ENCODE results near the gene FEM1B. TPM values are rescaled to one million over a fixed set of nuclear protein-coding genes. Genes with fewer than 3 reads are reported as not detected.

FEM1B gene
- total and polyA plus RNA-seq, 2 of the 8 experiments (the other 6 are each of a cell fraction or from before 2014, with no cell fraction given), result 36.1 to 83.8 TPM

GRCh38 chr15:68241088-68241935 is 36.2 kb upstream of the FEM1B start:
- Histone ChIP-seq H3K27me3 (replicated peaks in 1 of 4; ENCODE audit: control insufficient read depth in 3 of 4, extremely low read depth in 1 of 4, insufficient read depth in 3 of 4, low read length in 3 of 4) (no peaks in the 10 kb centered on the region), H3K36me3 (ENCODE audit: control insufficient read depth in 2 of 4, insufficient read depth in 4 of 4, low read length in 3 of 4) (no peaks in the 10 kb centered on the region), H2AFZ (ENCODE audit: low read length) (0 out of 2 replicates have a peak overlapping the region, but pooled peaks have one; percentile 13), H3K23me2 (ENCODE audit: low read depth, low read length) (no peaks in the 10 kb centered on the region), H4K20me1 (replicated peaks in 1 of 2; ENCODE audit: control insufficient read depth in 1 of 2, insufficient read depth in 2 of 2, low read length in 2 of 2) (no peaks in the 10 kb centered on the region), H3K18ac (ENCODE audit: extremely low read depth, low read length) (no peak overlapping the region), H2BK15ac (ENCODE audit: low read length) (no peak overlapping the region), H2BK5ac (ENCODE audit: low read depth, low read length) (no peak overlapping the region), H3K14ac (ENCODE audit: insufficient read length) (no peak overlapping the region), H3K23ac (ENCODE audit: insufficient read length) (no peak overlapping the region), H3K4ac (replicated peaks; ENCODE audit: insufficient read length, low read depth, low read length) (no peak overlapping the region), H4K8ac (ENCODE audit: extremely low read depth, insufficient read depth, low read length) (no peak overlapping the region), H4K91ac (replicated peaks; ENCODE audit: insufficient read length, low read length) (no peak overlapping the region), H2BK12ac (ENCODE audit: low read depth, low read length) (peak overlapping the region; percentile 43), H4K5ac (ENCODE audit: insufficient read length, low read depth, low read length) (no peak overlapping the region), H3K9me3 (ENCODE audit: insufficient read depth in 2 of 2, low read depth in 1 of 2, low read length in 1 of 2) (peaks cover 0 to 9% of the 10 kb centered on the region in 2 experiments; a peak in 1 of 4 replicates), H2BK20ac (ENCODE audit: low read length) (0 out of 2 replicates have a peak overlapping the region, but pooled peaks have one; percentile 18), H3K9ac (replicated peaks in 1 of 4; ENCODE audit: extremely low read depth in 1 of 4, low read depth in 3 of 4, low read length in 3 of 4) (no peak overlapping the region; a peak in 1 of 7 replicates), H3K4me3 (ENCODE audit: extremely low read depth in 1 of 4, insufficient read depth in 2 of 4, low read depth in 3 of 4, low read length in 4 of 4) (no peak overlapping the region), H2BK120ac (replicated peaks; ENCODE audit: low read depth, low read length) (no peak overlapping the region), H3K27ac (ENCODE audit: low read depth, low read length) (no peak overlapping the region), H3K79me1 (ENCODE audit: low read depth, low read length) (no peaks in the 10 kb centered on the region), H3K56ac (replicated peaks; ENCODE audit: insufficient read length, low read depth, low read length) (no peak overlapping the region), H3K79me2 (ENCODE audit: control insufficient read depth in 1 of 2, insufficient read depth in 2 of 2, low read length in 2 of 2) (no peaks in the 10 kb centered on the region), H3K4me2 (ENCODE audit: insufficient read depth in 1 of 2, low read depth in 2 of 2, low read length in 2 of 2) (no peak overlapping the region), H2AK5ac (ENCODE audit: low read depth, low read length) (no peak overlapping the region), H3K4me1 (replicated peaks in 1 of 4; ENCODE audit: control insufficient read depth in 3 of 4, insufficient read depth in 4 of 4, low read length in 3 of 4) (peaks cover 0 to 5% (median 0%) of the 10 kb centered on the region in 4 experiments; a peak in 1 of 7 replicates)
- TF ChIP-seq KDM5A (IDR thresholded peaks at IDR 0.05; ENCODE audit: low read length) (no peak), NRF1 (IDR thresholded peaks at IDR 0.05; ENCODE audit: low read depth, low read length) (no peak), ATF3 (IDR thresholded peaks at IDR 0.05; ENCODE audit: insufficient read depth, low read depth, low read length) (no peak), E2F6 (IDR thresholded peaks at IDR 0.05) (no peak), SIX5 (IDR thresholded peaks at IDR 0.05; ENCODE audit: low read depth, low read length) (no peak), RFX5 (IDR thresholded peaks at IDR 0.05; ENCODE audit: borderline replicate concordance, low read depth, low read length) (no peak), CEBPB (IDR thresholded peaks at IDR 0.05; ENCODE audit: low read depth, low read length) (no peak), SP1 (IDR thresholded peaks at IDR 0.05; ENCODE audit: low read depth, low read length) (no peak)
- FAIRE-seq (peak; percentile 68), DNase-seq (ENCODE audit: low read depth in 1 of 2, low spot score in 2 of 2) (peak in 1 of 2 experiments; percentile 32)
- ChIA-PET POLR2A (ENCODE audit: partially characterized antibody) (interaction anchor here (0.6 to 3.1 kb wide), 6 partner anchors 8 to 1208 kb away, joined by 3 to 11 read pairs (median 3); partner anchors contain the start of genes CLN6 and FEM1B), CTCF (ENCODE audit: partially characterized antibody) (interaction anchor here (0.6 to 2.2 kb wide), 3 partner anchors 11 to 65 kb away, joined by 3 to 14 read pairs (median 9); no protein-coding TSS in a partner anchor)
- 90% methylated on average over 5 of the region's 5 CpGs; no CpG with 5 or more reads in 1 of the 2 experiments for WGBS, 2 experiments (ENCODE audit: extremely low coverage in 1 of 2, insufficient coverage in 1 of 2, insufficient read length in 1 of 2, insufficient replicate concordance in 2 of 2, low coverage in 1 of 2, low lambda C conversion rate in 2 of 2, missing lambda C conversion rate in 1 of 2)

All from H1 (cell line).